Gastroesophageal sphincter (tissue), 3 donors: Measurements from ENCODE around the gene GALNT2.

Experiments
- CTCF ChIP-seq, 4 experiments: fragments of 200-600 bp in 2 of 4; fragments of 450-650 bp in 2 of 4; sonication (generic) in 1 of 4; IDR thresholded peaks; one replicate each; pipeline ENCODE4 v1.5.1; 2017 to 2019; ENCODE audit warnings: antibody characterized with exemption in 4 of 4, mild to moderate bottlenecking in 2 of 4, moderate library complexity in 2 of 4
- EP300 ChIP-seq: sonication (generic); formaldehyde crosslinking; IDR thresholded peaks from one replicate; pipeline ENCODE4 v1.6.1; 2017; ENCODE audit warnings: antibody characterized with exemption, mild to moderate bottlenecking
- POLR2A ChIP-seq, 2 donors: fragments of 450-650 bp; IDR thresholded peaks; one replicate each; pipeline ENCODE4 v1.6.1; 2017; ENCODE audit warnings: antibody characterized with exemption in 2 of 2, mild to moderate bottlenecking in 2 of 2, moderate library complexity in 1 of 2
- POLR2AphosphoS5 ChIP-seq: sonication (generic); formaldehyde crosslinking; IDR thresholded peaks from one replicate; pipeline ENCODE4 v1.6.1; 2017; ENCODE audit warnings: antibody characterized with exemption

GRCh38 chr1:230185076-230186001, 118.3 kb downstream of the GALNT2 start:
- TF ChIP-seq CTCF (IDR thresholded peaks at IDR 0.05) (no peak), POLR2A (IDR thresholded peaks at IDR 0.05) (no peak), EP300 (no peak), POLR2AphosphoS5 (no peak)
